Activated CD8-positive, alpha-beta memory T cell treated with anti-CD3 and anti-CD28 coated beads, Interleukin-2, amount 50 U/mL, for 4 hours (primary cell): Measurements from ENCODE around the gene COL18A1.

Source experiments
- DNase-seq: peaks from one replicate; pipeline ENCODE4 v3.0.0-alpha.2; 2020

The COL18A1 gene

DNA sequence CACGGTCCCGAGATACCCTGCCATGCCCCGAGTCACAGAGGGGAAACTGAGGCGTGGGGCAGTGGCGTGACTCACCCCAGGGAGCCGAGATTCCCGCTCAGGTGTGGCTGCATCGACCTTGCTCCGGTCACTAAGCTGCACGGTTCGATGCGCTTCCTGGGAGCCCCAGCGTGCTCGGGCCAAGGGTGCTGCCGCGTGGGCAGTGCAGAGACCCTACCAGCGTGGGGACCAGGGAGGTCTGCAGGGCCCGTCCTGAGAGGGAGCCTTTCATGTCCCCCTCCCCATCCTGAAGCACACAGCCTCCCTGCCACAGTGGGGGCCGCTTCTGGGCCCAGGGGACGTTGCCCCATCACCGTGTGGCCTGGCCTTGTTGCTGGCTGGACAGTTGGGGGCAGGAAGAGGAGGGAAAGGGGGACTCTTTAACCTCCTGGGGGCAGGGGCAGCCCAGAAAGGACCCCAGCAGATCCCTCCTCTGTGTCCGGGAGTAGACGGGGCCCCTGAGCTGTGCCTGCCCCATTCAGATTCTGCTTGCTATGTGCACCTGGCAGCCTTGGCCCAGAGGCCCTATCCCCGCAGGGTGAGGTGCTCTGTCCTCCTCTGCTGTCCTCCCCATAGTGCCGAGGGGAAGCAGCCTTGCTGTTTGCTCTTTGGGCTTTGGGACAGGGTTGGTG lies 52.3 kb downstream of the COL18A1 start:
- DNase-seq = no peak

DNA sequence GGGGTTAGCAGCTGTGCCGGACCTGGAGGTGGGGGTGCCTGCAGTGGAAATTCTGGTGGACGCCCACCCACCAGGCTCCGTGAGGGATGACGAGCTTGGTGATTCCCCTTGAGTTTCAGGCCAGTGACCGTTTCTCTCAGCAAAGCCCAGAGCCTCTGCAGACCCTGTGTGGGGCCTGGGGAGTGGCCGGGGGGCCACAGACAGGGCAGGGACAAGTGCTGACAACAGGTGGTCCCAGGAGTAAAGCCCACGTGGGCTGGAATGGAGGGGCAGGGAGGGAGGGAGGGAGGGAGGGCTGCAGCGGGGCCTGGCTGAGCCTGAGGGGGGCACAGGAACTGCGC lies 52.8 kb downstream of the COL18A1 start:
- no peak for DNase-seq

DNA sequence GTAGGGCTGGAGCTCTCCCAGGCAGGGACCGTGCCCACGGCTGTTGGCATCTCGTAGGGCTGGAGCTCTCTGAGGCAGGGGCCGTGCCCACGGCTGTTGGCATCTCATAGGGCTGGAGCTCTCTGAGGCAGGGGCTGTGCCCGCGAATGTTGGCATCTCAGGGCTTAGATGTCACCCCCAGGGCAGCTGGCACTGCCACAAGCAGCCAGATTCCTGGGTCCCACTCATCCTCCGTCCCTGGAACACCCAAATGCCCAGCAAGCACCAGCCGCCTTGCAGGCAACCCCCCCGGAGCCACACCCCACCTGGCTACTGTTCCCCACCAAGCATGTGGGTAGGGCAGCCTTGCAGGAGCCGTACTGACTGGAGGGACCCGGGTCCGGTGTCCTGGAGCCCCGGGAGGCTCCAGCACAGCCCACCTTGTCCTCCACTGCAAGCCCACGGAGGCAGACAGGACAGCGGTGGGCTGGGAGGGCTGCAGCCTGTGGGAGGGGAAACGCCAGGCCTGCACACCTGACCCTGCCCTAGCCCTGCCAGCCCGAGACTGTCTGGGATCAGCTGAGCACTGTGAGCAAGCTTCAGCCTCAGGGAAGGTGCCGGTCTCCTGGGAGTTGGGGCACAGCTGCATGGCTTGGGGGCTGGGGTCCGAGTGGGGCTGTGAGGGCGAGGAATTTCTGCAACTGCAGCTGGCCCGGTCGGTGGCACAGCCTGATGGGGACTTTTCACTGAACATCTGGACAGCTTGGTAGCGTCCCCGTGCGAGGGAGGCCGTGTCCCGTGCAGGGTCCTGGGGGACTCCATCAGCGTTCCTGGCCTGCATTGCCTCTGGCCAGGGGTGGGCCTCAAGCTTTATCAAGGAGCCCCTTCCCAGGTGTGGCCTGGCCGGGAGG lies 53.6 kb downstream of the COL18A1 start:
- DNase-seq = no peak

DNA sequence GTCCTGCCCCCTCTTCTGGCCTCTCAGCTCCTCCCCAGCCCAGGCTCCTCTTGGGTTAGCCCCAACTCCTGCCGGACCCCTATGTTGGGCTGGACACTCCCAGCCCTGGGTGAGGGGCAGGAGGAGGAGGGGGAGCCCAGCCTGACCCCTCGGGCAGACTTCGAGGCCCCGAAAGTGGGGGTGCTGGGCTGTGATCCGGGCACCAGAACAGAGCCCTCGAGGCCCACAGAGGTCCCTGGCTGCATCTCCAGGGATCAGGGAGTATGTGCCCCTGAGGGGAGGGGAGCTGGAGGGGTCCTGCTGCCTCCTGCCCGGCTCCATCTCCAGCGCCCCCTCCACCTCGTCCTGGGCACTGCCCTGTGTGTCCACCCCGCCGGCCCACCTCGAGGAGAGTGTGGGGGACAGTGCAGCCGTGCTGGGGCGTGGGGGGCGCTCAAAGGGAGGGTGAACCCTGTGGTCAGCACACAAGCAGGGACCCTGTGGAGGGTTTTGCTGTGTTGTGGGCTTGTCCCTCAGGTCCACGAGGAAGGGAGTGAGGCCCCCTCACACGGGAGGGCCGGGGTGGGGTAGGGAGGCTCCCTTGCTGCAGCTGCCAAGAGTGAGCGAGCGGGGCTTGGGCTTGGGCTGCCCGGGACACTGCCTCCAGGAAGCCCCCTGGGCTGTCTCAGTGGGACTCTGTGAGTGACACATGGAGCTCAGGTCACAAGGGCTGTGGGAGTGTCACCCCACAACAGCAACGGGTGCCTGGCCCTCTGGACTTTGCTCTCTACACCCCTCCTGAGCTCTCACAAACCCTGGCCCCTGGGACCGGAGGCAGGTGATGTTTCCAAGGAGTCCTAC lies 54.4 kb downstream of the COL18A1 start:
- no peak for DNase-seq

DNA sequence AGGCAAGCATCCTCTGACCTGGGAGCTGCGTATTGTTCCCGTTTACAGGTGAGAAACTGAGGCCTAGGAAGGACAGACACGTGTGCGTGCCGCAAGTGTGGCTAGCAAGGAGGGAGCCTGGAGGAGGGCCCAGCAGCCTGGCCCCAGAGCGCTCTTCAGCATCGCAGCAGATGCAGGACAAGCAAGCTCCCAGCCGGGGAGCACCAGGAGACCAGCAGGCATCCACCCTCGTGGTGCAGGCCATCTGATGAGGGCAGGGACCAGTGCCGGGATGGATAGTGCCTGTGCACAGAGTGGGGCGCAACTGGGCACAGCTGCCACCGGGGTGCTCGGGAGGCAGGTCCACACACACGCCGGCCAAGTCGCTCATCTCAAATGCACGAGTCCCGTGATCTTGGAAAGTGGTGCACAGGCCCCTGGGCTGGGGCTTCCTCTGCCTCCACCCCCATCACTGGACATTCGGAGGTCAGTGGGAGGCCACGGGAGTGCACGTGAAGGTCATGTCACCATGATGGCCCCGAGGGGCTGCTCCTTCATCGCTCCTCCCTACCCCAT lies 55.1 kb downstream of the COL18A1 start:
- DNase-seq = no peak

DNA sequence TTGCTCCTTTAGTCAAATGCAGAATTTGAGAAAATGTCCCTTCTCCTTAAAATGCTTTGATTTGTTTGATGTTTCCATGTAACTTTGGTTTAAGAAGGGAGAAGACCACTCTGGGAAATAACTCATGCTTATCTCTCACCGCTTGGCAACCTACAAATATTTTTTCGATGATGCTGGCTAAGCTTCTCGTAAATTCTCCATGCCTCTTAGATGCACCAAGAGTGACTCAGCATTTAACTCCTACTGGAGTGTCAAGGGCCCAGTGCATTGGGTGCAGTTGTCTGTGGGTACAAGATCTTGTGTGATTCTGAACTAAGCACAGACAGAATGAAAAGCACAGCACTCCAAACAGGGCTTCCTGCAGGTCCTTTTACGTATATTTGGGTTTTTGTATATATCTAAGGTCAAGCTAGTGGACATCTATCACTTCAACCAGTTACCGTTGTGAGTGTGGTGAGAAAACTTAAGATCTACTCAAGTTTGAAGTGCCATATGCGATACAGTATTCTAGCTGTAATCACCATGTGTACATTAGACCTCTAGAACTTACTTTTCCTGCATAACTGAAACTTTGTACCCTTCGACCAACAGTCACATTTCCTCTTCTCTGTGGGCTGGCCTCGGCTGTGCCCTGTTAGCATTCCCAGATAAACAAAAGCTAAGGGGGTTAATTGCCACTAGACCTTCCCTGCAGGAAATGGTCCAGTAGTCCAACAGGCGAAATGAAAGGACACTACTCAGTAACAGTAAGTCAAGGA lies 55.8 kb downstream of the COL18A1 start:
- no peak for DNase-seq

DNA sequence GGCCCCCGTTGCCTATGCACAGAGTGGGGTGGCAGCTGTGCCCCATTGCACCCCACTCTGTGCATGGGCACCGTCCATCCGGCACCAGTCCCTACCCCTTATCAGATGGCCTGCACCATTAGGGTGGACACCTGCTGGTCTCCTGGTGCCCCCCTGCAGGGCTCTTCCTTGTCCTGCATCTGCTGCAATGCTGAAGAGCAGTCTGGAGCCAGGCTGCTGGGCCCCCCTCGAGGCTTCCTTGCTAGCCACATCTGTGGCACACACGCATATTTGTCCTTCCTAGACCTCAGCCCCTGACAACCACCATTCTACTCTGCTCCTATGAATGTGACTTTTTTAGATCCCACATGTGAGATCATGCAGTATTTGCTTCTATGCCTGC lies 56.4 kb downstream of the COL18A1 start:
- DNase-seq = no peak

DNA sequence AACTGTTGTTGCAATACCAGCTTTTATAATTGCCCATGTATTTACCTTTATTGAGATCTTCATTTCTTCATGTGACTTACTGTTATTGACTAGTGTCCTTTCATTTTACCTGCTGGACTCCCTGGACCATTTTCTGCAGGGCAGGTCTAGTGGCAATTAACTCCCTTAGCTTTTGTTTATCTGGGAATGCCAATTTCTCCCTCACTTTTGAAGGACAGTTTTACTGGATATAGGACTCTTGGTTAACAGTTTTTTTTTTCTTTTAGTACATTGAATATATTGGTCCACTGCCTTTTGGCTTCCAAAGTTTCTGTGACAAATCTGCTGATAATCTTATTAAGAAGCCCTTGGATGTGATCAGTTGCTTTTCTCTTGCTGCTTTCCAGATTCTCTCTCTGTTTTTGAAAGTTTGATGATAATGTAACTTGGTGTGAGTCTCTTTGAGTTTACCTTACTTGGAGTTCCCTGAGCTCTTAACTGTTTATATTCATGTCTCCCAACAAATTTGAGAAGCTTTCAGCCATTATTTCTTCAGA lies 56.9 kb downstream of the COL18A1 start:
- DNase-seq = no peak

DNA sequence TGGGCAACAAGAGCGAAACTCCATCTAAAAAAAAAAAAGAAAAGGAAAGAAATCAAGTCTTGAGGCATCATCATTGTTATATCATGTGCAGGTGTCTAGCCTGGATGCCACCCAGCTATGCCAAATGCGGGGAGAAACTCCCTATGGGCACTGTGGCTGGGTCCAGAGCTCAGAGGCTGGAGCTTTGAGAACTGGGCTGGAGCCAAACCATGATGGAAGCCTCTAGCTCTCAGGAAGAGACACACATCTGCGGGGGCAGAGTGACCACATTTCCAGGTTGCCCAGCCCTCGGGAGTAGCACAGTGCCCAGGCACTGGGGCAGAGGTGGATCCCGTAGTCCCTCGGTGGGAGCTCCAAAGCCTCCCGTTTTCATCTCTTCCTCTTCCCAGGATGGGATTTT lies 58.9 kb downstream of the COL18A1 start:
- DNase-seq = no peak

DNA sequence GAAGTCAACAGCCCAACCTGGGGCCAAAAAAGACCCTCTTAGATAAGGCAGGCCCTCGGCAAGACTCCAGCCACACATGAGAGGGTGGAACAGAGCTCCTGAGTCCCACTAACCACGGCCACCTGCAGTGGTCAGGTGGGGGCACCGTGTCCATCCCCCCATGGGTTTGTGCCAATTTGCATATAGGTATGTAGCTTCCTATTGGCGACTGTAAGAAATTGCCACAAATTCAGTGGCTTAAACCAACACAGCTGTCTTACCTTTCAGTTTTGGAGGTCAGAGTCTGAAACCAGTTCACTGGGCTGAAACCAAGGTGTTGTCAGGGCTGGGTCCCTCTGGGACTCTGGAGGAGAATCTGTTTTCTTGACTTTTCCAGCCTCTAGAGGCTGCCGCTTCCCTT lies 59.3 kb downstream of the COL18A1 start:
- DNase-seq = no peak

DNA sequence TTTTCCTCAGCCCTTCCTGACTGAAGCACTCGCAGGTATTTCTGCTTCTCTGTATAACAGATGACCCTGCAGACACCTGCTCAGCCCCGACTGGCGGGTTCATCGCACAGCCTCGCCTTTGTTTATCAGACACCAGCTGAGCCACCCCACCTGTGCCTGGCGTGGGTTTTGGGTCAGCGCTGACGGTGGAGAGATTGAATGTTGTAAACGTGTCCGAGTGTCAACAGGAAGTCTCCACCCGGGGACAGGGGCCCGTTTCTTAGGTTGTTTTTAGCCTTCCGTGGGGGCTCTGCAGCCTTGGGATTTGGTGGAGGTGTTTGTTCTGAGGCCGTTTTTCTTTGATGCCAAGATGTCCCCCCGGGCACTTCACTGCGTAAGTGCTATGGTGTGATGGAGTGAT lies 60.1 kb downstream of the COL18A1 start:
- no peak for DNase-seq

DNA sequence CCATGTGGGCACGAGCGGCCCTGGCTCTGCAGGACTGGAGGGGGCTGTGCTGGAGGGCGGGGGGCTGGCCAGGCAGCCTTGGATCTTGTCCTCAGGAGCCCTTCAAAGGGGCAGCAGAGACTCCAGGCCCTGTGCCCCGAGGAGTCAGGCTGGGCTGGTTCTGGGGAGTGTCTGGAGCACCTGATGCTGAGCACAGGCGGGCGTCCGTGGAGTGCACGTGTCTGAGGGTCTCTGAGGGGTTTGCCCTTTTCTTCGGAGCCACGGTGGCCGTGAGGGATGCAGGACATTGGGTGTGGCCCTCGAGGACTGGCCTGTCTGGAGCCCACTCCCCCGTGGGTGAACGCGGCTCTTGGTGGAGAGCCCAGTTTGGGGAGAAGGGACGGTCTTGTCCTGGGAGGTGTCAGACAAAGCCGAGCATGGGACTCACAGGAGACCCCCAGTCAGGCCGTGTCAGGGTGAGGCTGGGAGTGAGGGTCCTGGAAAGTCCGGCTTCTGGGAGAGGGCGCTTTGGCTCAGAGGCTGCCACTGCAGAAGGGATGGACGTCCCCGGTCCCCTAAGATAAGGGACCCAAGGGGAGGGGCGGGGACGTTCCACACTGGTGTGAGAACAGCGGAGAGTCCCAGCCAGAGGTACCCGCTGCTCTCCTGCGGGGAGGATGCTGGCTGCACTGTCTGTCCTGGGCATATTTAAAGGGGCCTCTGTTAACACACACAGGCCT lies 60.8 kb downstream of the COL18A1 start:
- no peak for DNase-seq

DNA sequence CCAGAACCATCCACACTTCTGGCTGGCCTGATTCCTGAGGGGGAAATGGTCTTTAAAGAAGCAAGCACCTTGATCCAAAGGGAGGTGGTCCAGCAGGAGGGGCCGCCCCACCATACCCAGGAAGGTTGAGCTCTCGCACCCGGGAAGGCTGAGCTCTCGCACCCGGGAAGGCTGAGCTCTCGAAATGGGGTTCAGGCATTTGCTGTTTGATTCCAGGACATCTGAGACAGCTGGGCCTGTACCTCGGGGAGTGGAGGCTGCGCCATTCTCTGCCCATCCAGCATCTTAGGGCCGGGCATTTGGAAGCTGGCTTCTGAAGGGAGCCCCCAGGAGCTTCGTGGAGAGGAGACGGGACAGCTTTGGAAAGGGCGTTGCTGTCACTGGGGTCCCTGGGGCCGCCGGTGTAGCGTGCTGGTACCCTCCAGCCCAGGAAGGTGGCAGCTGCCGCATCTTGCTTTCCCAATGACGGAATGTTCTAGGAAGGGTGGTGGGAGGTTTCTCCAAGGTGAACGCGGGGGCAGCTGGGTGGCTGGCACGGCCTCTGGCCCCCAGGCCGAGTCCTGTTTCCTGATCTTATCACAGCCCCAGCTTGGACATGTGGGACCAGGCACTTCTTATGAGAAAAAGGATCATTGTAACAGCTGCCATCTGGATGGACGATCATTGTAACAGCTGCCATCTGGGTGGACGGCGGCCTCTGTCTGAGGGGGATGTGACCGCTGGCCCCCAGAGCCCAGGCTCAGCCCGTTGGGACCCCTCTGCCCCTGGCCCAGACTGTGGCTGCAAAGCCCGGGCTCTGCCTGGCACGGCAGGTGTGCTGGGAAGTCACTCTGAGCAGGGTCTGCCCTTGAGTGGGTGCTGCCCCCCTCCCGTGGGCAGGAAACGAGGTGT lies 61.6 kb downstream of the COL18A1 start:
- DNase-seq = no peak

DNA sequence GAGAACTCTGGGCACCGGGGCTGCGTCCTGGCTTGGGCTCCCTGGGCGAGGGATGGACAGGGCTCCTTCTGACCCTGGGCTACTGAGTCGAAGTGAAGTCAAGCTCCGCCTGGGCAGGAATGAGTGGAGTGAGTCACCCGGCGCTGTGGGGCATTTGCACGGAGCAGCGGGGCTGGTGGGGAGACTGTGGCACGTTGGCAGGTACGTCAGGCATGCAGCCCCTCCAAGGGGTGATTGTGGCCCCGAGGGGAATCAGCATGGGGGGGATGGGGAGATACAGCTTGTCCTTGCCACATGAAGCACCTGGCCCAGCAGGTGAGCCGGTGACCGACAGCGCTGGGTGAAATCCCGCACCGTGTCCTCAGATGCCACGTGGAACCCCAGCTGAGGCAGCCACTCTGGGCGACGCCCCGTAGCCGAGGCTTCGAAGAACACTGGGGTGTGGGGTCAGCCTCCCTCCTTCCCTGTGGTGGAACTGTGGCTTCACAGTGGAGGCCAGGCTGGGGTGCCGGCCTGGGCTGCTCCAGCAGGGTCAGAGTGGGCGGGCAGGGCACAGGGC lies 62.3 kb downstream of the COL18A1 start:
- no peak for DNase-seq

DNA sequence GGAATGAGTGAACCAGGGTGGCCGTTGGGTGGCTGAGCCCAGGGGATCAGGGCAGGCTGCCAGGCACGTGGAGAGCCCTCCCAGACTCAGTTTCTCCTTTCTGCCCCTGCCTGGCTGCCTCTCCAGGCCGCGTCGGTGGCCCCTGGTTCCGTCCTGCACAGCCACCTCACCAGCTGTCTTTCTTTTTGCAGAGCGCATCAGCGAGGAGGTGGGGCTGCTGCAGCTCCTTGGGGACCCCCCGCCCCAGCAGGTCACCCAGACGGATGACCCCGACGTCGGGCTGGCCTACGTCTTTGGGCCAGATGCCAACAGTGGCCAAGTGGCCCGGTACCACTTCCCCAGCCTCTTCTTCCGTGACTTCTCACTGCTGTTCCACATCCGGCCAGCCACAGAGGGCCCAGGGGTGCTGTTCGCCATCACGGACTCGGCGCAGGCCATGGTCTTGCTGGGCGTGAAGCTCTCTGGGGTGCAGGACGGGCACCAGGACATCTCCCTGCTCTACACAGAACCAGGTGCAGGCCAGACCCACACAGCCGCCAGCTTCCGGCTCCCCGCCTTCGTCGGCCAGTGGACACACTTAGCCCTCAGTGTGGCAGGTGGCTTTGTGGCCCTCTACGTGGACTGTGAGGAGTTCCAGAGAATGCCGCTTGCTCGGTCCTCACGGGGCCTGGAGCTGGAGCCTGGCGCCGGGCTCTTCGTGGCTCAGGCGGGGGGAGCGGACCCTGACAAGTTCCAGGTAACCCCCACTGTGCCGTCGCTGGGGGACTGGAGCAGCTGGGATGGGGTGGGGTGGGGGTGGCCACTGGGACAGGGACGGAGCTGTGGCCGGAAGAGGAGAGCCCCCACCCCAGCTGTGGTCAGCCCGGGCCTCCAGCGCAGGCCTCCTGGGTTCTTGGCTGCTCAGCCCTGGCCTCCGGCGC lies 63.3 kb downstream of the COL18A1 start:
- DNase-seq = no peak

DNA sequence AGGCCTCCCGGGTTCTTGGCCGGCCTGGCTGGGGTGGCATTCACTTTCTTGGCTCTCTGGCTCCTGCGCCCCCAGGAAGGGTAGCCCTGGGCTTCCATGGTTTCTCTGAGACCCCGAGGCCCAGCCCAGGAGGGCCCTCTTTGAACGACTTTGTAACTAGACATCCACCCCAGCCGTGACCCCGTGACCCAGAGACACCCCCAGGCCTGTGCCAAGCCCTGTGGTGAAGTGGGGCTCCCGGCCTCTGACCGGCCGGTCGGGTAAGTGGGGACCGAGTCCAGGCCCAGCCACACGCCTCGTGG lies 64.0 kb downstream of the COL18A1 start:
- no peak for DNase-seq

DNA sequence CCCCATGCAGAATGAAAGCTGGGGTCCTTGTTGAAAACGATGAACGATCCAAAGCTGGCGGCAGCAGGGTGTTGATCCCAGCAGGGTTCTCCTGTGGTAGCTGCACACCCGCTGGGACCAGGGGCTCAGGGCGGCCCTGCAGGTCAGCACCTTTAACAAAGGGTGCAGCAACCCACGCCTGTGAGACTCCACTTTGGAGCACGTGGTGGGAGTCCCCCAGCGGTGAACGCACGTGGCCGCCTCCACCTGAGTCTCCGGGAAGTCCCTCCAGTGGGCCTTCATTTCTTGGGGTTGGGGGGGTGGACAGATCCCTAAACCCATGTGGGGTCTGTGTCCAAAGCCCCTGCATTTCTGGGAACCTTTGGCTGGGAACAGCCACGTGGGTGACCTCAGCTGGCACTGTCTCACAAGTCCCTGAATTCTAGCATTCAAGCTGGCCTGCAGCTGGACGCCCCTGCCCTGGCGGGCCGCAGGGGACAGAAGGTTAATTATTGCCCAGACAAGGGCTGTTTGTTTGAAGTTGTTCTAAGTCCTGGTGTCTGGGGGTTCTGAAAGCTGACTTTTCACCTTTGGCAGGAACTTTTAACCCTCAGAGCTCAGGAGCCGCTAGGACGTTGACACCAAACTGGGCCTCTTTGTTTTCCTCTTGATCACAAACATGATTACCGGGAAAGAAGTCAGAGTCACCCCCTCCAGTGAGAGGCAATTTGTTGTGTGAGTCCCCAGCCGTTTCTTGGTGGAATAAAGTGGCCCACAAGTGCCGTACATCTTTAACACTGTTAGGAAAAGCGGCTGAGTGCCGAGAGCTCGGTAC lies 64.5 kb downstream of the COL18A1 start:
- no peak for DNase-seq

DNA sequence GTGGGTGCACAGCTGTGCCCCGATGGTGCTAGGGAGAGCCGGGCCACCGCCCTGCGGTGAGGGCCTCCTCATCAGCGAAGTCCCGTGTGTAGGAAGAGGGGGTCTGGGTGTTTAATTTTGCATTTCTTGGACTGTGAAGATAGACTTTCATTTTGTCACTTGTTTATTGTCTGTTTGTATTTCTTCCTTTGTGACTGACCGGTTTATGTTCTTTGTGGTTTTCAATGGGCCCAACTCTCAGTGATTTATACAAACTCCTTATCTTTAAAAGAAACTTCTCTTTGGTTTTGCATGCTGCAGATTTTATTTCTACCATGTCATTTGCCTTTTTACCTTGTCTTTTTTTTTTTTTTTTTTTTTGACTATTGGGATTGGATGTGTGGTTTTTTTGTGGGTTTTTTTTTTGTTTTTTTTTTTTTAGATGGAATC lies 65.1 kb downstream of the COL18A1 start:
- no peak for DNase-seq
